Activated CD8-positive, alpha-beta memory T cell treated with anti-CD3 and anti-CD28 coated beads, Interleukin-2, amount 50 U/mL, for 24 hours (primary cell): Measurements from ENCODE around the gene SCMH1.
"Not testable (repeated sequence)": the region's sequence is repeated elsewhere in the genome, so short reads cannot be mapped to it uniquely, and the experiment has no call there.

Experiments
- DNase-seq: peaks from one replicate; pipeline ENCODE4 v3.0.0-alpha.2; 2020; ENCODE audit errors: extremely low read depth

SCMH1 gene

GRCh38 chr1:41249319-41249718, 7.2 kb upstream of the SCMH1 start:
- no peak for DNase-seq

GRCh38 chr1:41246568-41246967, 4.5 kb upstream of the SCMH1 start:
- no peak for DNase-seq

- no peak for DNase-seq
These were observed 3.6 kb upstream of the SCMH1 start for GRCh38 chr1:41245659-41246058.

GRCh38 chr1:41243079-41243385, 926 bp upstream of the SCMH1 start:
- no peak for DNase-seq

GRCh38 chr1:41242342-41243078, 404 bp upstream of the SCMH1 start:
- no peak for DNase-seq

GRCh38 chr1:41241354-41241748, 755 bp downstream of the SCMH1 start:
- DNase-seq: no peak

GRCh38 chr1:41240781-41241353, 1.2 kb downstream of the SCMH1 start:
- no peak for DNase-seq

GRCh38 chr1:41239988-41240610, 2.0 kb downstream of the SCMH1 start:
- no peak for DNase-seq

GRCh38 chr1:41238311-41238988, 3.7 kb downstream of the SCMH1 start:
- no peak for DNase-seq

- DNase-seq: no peak
These were observed 5.3 kb downstream of the SCMH1 start for GRCh38 chr1:41236781-41237180.

- no peak for DNase-seq
These were observed 6.2 kb downstream of the SCMH1 start for GRCh38 chr1:41235893-41236292.

GRCh38 chr1:41233708-41234107, 8.4 kb downstream of the SCMH1 start:
- no peak for DNase-seq

- DNase-seq: no peak
These were observed 9.8 kb downstream of the SCMH1 start for GRCh38 chr1:41232305-41232704.

GRCh38 chr1:41230656-41231055, 11.4 kb downstream of the SCMH1 start:
- DNase-seq: no peak

GRCh38 chr1:41229219-41229618, 12.9 kb downstream of the SCMH1 start:
- DNase-seq: not testable (repeated sequence)

- DNase-seq: no peak
These were observed 15.2 kb downstream of the SCMH1 start for GRCh38 chr1:41226815-41227434.

- DNase-seq: no peak
These were observed 16.6 kb downstream of the SCMH1 start for GRCh38 chr1:41225495-41225894.

- DNase-seq: no peak
These were observed 19.6 kb downstream of the SCMH1 start for GRCh38 chr1:41222496-41222895.

- no peak for DNase-seq
These were observed 20.1 kb downstream of the SCMH1 start for GRCh38 chr1:41221995-41222394.

GRCh38 chr1:41218152-41218551, 24.0 kb downstream of the SCMH1 start:
- DNase-seq: no peak

GRCh38 chr1:41217441-41217840, 24.7 kb downstream of the SCMH1 start:
- no peak for DNase-seq

GRCh38 chr1:41215623-41216022, 26.5 kb downstream of the SCMH1 start:
- no peak for DNase-seq
